Measurements from ENCODE around the gene PCMTD2.

PCMTD2 gene

DNA sequence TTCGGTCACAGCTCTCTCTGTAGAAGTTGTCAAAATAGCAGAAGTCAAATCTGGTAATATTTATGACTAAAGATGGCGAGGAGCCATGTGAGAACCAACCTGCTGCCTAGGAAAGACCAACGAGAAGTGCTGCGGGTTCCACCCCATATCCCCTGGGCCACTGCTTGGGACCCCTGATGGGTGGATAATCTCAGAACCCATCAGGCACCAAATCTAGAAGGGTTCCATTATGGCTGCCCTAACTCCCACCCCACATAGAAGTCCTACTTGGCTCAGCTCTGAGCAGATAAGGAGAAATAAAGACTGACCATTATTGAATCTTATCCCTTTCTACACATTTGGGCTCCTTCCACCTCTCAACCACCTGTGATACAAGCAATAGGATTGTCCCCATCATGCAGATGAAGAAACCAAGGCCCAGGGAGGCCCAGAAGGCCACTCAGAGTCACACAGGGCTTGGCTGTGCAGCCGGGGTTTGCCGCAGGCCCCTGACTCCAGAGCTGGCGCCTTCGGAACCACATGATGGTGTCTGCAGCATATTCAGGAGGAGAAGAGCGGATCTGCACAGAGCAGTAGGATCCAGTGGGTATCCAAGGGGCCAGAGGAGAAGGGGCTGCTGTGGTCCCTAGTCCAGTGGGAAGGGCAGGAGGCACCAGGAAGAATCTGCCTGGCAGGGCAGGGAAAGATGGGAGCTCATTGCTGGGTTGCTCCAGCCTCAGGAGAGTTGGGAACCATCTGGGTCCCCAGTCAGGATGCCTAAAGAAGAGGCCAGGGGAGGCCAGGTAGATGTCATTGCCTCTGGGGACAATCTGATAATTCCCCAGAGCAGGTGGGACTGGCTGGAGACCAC lies 9.6 kb upstream of the PCMTD2 start:
- Histone ChIP-seq H3K36me3 (ENCODE audit: insufficient read depth, low read length) (no peaks in the 10 kb centered on the region), H3K4me3 (ENCODE audit: low read length) (no peak overlapping the region), H2AFZ (ENCODE audit: low read depth, low read length) (no peak overlapping the region), H3K4me1 (ENCODE audit: insufficient read depth, low read length) (peaks cover 4% of the 10 kb centered on the region), H3K9me3 (ENCODE audit: low read length) (no peaks in the 10 kb centered on the region), H3K27me3 (ENCODE audit: insufficient read depth, low read length) (peaks cover 22% of the 10 kb centered on the region)

DNA sequence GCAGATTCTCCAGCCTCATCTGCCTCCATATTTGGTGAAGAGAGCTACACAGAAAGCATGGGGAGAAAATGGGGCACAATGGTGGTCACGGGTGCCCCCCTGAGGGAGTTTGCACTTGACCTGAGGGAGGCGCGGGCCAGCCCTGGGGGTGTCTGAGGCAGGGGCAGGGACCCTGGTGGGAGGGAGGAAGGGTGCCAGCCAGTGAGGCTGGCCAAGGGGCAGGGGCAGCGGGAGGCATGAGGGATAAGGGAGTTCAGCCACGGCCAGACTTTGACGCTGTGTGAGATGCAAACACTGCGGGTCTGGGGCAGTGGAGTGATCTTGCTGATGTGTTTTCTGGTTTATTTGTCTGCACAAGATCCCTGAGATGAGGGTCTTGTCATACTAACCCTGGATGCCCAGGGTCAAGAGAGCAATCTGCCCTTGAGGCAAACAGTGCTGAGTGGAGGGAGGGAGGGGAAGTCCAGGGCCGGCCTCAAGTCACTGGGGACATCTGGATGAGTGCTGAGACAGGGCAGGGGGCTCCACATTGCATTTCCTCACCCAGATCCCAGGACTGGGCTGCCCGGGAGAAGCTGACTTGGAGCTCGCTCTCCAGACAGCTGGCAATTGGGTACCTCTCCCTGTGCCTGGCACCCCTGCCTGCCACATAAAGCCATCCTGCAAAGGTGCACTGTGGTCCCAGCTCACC lies 8.8 kb upstream of the PCMTD2 start:
- H2AFZ ChIP-seq (ENCODE audit: low read depth, low read length): no peak overlapping the region
- H3K27me3 ChIP-seq (ENCODE audit: insufficient read depth, low read length): peaks cover 22% of the 10 kb centered on the region
- H3K9me3 ChIP-seq (ENCODE audit: low read length): no peaks in the 10 kb centered on the region
- no peak overlapping the region for H3K4me3 ChIP-seq (ENCODE audit: low read length)
- no peaks in the 10 kb centered on the region for H3K4me1 ChIP-seq (ENCODE audit: insufficient read depth, low read length)
- no peaks in the 10 kb centered on the region for H3K36me3 ChIP-seq (ENCODE audit: insufficient read depth, low read length)

- peaks cover 22% of the 10 kb centered on the region for H3K27me3 ChIP-seq (ENCODE audit: insufficient read depth, low read length)
- no peaks in the 10 kb centered on the region for H3K9me3 ChIP-seq (ENCODE audit: low read length)
- H3K4me1 ChIP-seq (ENCODE audit: insufficient read depth, low read length): no peaks in the 10 kb centered on the region
These were observed 8.3 kb upstream of the PCMTD2 start for GRCh38 chr20:64247307-64247618.

GRCh38 chr20:64247970-64248841 lies 7.3 kb upstream of the PCMTD2 start:
- Histone ChIP-seq H3K4me3 (ENCODE audit: low read length) (no peak overlapping the region), H3K27me3 (ENCODE audit: insufficient read depth, low read length) (peaks cover 22% of the 10 kb centered on the region), H2AFZ (ENCODE audit: low read depth, low read length) (no peak overlapping the region), H3K9me3 (ENCODE audit: low read length) (no peaks in the 10 kb centered on the region), H3K36me3 (ENCODE audit: insufficient read depth, low read length) (no peaks in the 10 kb centered on the region), H3K4me1 (ENCODE audit: insufficient read depth, low read length) (no peaks in the 10 kb centered on the region)

More at GRCh38 chr20:64247307-64247618, 8.3 kb upstream of the PCMTD2 start:
- H3K36me3 ChIP-seq (ENCODE audit: insufficient read depth, low read length): no peaks in the 10 kb centered on the region
- H3K4me3 ChIP-seq (ENCODE audit: low read length): no peak overlapping the region
- H2AFZ ChIP-seq (ENCODE audit: low read depth, low read length): no peak overlapping the region

GRCh38 chr20:64250027-64250426 lies 5.5 kb upstream of the PCMTD2 start:
- Histone ChIP-seq H3K27me3 (ENCODE audit: insufficient read depth, low read length) (peaks cover 22% of the 10 kb centered on the region), H3K4me3 (ENCODE audit: low read length) (no peak overlapping the region), H2AFZ (ENCODE audit: low read depth, low read length) (no peak overlapping the region)

DNA sequence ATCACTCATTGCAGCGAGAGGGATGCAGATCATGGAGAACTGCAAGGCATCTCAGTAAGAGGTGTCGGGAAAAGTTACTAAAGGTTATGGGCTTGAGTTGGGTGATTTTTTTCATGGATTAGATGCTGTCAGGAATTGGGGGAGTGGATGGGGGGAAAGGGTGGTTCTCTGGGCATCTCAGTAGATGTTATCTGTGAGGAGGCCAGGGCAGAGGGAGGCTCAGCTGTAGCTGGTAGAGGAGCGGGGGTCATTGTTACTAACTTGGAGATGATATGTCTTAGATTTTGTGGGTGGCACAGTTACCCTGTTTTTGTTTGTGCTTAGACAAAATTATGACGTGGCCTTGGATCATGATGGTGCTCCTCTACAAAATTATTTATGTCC lies 2.6 kb upstream of the PCMTD2 start:
- Histone ChIP-seq H3K4me3 (ENCODE audit: low read length) (no peak overlapping the region), H3K9me3 (ENCODE audit: low read length) (no peaks in the 10 kb centered on the region), H3K27me3 (ENCODE audit: insufficient read depth, low read length) (peaks cover 13% of the 10 kb centered on the region), H3K36me3 (ENCODE audit: insufficient read depth, low read length) (no peaks in the 10 kb centered on the region), H2AFZ (ENCODE audit: low read depth, low read length) (no peak overlapping the region), H3K4me1 (ENCODE audit: insufficient read depth, low read length) (peaks cover 10% of the 10 kb centered on the region)

More at GRCh38 chr20:64250027-64250426, 5.5 kb upstream of the PCMTD2 start:
- H3K36me3 ChIP-seq (ENCODE audit: insufficient read depth, low read length): no peaks in the 10 kb centered on the region
- no peaks in the 10 kb centered on the region for H3K4me1 ChIP-seq (ENCODE audit: insufficient read depth, low read length)
- H3K9me3 ChIP-seq (ENCODE audit: low read length): no peaks in the 10 kb centered on the region

DNA sequence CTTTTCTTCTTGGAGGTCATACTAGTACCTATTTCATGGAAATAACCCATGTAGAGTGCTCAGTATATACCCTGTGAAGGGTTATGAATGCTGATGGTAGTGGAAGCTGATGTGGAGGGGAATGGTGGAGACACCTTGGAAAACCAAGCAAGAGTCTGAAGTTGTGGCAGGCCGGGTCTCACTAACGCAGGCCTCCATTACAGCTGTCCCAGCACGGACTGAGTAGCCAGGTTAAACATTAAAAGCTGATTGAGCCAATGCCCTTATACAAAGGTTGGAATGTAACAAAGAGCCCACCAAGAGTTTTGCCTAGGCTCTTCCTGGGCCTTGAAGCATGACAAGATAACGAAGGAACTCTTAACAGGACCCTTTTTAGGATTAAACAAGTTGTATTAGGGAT lies 2.1 kb upstream of the PCMTD2 start:
- Histone ChIP-seq H3K4me3 (ENCODE audit: low read length) (no peak overlapping the region), H3K36me3 (ENCODE audit: insufficient read depth, low read length) (no peaks in the 10 kb centered on the region), H3K27me3 (ENCODE audit: insufficient read depth, low read length) (peaks cover 10% of the 10 kb centered on the region), H3K4me1 (ENCODE audit: insufficient read depth, low read length) (peaks cover 10% of the 10 kb centered on the region), H3K9me3 (ENCODE audit: low read length) (no peaks in the 10 kb centered on the region), H2AFZ (ENCODE audit: low read depth, low read length) (no peak overlapping the region)

- H3K4me3 ChIP-seq (ENCODE audit: low read length): no peak overlapping the region
- H3K27me3 ChIP-seq (ENCODE audit: insufficient read depth, low read length): peaks cover 8% of the 10 kb centered on the region
- peaks cover 10% of the 10 kb centered on the region for H3K4me1 ChIP-seq (ENCODE audit: insufficient read depth, low read length)
- no peaks in the 10 kb centered on the region for H3K9me3 ChIP-seq (ENCODE audit: low read length)
- H2AFZ ChIP-seq (ENCODE audit: low read depth, low read length): no peak overlapping the region
- no peaks in the 10 kb centered on the region for H3K36me3 ChIP-seq (ENCODE audit: insufficient read depth, low read length)
These were observed 1.4 kb upstream of the PCMTD2 start for GRCh38 chr20:64254156-64254555.

DNA sequence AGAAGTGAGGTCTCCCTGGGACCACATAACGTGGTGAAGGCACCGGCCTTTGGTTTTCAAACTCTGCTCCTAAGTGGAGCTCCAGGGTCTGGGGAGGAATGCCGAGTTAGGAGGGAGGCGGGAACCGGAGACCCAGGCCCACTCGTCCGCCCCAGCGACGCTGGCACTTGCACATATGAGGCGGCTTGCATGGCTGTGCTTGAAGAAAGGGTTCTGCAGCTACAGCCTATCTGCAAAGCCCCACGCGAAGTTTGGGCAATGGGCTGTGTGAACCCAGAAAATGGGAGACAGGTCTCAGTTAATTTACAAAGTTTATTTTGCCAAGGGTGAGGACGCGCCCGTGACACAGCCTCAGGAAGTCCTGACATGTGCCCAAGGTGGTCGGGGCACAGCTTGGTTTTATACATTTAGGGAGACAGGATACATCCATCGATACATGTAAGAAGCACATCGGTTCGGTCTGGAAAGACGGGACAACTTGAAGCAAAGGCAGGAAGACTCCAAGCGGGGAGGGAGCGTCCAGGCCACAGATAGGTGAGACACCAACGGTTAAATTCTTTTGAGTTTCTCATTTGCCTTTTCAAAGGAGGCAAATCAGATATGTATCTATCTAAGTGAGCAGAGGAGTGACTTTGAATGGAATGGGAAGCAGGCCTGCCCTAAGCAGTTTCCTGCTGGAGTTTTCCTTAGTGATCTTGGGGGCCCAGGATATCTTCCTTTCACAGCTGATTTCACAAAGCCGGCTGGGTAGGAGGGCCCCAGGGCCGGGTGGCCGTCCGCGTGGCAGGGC lies 782 bp upstream of the PCMTD2 start:
- Histone ChIP-seq H3K4me1 (ENCODE audit: insufficient read depth, low read length) (peaks cover 10% of the 10 kb centered on the region), H3K4me3 (ENCODE audit: low read length) (peak overlapping the region; percentile 64), H2AFZ (ENCODE audit: low read depth, low read length) (peak overlapping the region; percentile 86), H3K36me3 (ENCODE audit: insufficient read depth, low read length) (no peaks in the 10 kb centered on the region), H3K27me3 (ENCODE audit: insufficient read depth, low read length) (peaks cover 6% of the 10 kb centered on the region), H3K9me3 (ENCODE audit: low read length) (no peaks in the 10 kb centered on the region)

DNA sequence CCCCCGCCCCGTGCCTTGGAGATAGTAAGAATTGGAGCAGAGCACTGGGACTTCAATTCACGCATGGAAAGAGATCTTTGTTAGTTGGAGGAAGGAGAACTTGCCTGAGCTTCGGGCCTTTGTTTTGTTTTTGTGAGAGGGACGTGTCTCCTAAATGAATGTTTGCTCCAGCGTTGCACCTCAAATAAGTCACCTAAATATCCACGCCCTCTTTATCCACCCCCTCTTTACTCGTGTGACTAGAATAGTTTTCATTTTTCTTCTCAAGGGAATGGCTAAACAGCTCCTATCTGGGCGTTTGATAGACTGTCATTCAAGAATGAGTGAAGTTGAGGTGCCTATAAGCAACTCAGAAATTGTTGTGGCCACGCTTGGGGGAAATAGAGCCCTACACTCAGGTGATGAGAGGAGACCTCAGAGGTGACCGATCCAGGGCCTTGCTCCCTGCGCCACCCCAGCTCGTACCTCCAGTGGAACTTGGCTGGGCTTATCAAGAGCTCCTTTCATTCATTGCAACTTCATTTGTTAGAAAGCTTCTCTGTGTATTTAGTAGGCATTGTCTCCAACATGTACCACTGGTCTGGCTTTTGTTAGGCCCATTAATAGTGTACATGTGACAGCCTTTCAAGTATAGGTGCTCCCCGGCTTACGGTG lies 861 bp downstream of the PCMTD2 start:
- Histone ChIP-seq H2AFZ (ENCODE audit: low read depth, low read length) (peak overlapping the region; percentile 86), H3K27me3 (ENCODE audit: insufficient read depth, low read length) (no peaks in the 10 kb centered on the region), H3K9me3 (ENCODE audit: low read length) (no peaks in the 10 kb centered on the region), H3K4me1 (ENCODE audit: insufficient read depth, low read length) (peaks cover 10% of the 10 kb centered on the region), H3K36me3 (ENCODE audit: insufficient read depth, low read length) (peaks cover 8% of the 10 kb centered on the region), H3K4me3 (ENCODE audit: low read length) (peak overlapping the region; percentile 64)

GRCh38 chr20:64257107-64257757 lies 1.7 kb downstream of the PCMTD2 start:
- H3K4me1 ChIP-seq (ENCODE audit: insufficient read depth, low read length): peaks cover 10% of the 10 kb centered on the region
- no peaks in the 10 kb centered on the region for H3K9me3 ChIP-seq (ENCODE audit: low read length)
- peak overlapping the region; percentile 64 for H3K4me3 ChIP-seq (ENCODE audit: low read length)
- no peak overlapping the region for H2AFZ ChIP-seq (ENCODE audit: low read depth, low read length)
- no peaks in the 10 kb centered on the region for H3K27me3 ChIP-seq (ENCODE audit: insufficient read depth, low read length)
- H3K36me3 ChIP-seq (ENCODE audit: insufficient read depth, low read length): peaks cover 8% of the 10 kb centered on the region
